Trophoblast cell (in vitro differentiated cells and primary cell): ENCODE results near the gene CCDC92.

Source experiments
- DNase-seq, 2 donors: peaks; one replicate each; pipeline ENCODE4 v3.0.0-alpha.2; 2016
- H2AFZ ChIP-seq: 2 replicates; pipeline ENCODE4 v1.6.1; 2013; ENCODE audit warnings: low read length, moderate library complexity, mild to moderate bottlenecking; ENCODE audit not compliant: insufficient read depth, poor library complexity
- H2AK5ac ChIP-seq: 2 replicates; pipeline ENCODE4 v1.6.1; 2013; ENCODE audit warnings: mild to moderate bottlenecking, low read length
- H2BK120ac ChIP-seq: 2 replicates; pipeline ENCODE4 v1.6.1; 2013; ENCODE audit warnings: low read length, mild to moderate bottlenecking, moderate library complexity; ENCODE audit not compliant: insufficient read depth, poor library complexity
- H2BK12ac ChIP-seq: 2 replicates; pipeline ENCODE4 v1.6.1; 2013; ENCODE audit warnings: mild to moderate bottlenecking, low read length, moderate library complexity
- H2BK5ac ChIP-seq: 2 replicates; pipeline ENCODE4 v1.6.1; 2013; ENCODE audit warnings: low read length, low read depth, moderate library complexity, mild to moderate bottlenecking; ENCODE audit not compliant: poor library complexity
- H3K14ac ChIP-seq: 2 replicates; pipeline ENCODE4 v1.6.1; 2013; ENCODE audit warnings: mild to moderate bottlenecking, low read length
- H3K18ac ChIP-seq: 2 replicates; pipeline ENCODE4 v1.6.1; 2013; ENCODE audit warnings: mild to moderate bottlenecking, low read length
- H3K23ac ChIP-seq: 2 replicates; pipeline ENCODE4 v1.6.1; 2013; ENCODE audit warnings: low read length
- H3K27ac ChIP-seq: 2 replicates; pipeline ENCODE4 v1.5.1; 2013; ENCODE audit warnings: low read depth, mild to moderate bottlenecking, inconsistent platforms, low read length, moderate library complexity
- H3K27me3 ChIP-seq: 2 replicates; pipeline ENCODE4 v1.6.1; 2013; ENCODE audit warnings: inconsistent platforms, mild to moderate bottlenecking, low read length, moderate library complexity; ENCODE audit not compliant: insufficient read depth
- H3K36me3 ChIP-seq, 2 experiments: 1 replicate in 1 of 2; 2 replicates in 1 of 2; pipeline ENCODE4 v1.6.1; 2013; ENCODE audit warnings: low read length in 2 of 2, mild to moderate bottlenecking in 2 of 2, moderate library complexity in 1 of 2; ENCODE audit not compliant: insufficient read depth in 2 of 2, control insufficient read depth in 1 of 2
- H3K4ac ChIP-seq: 2 replicates; pipeline ENCODE4 v1.6.1; 2013; ENCODE audit warnings: low read depth, mild to moderate bottlenecking, low read length, moderate library complexity
- H3K4me1 ChIP-seq, 2 experiments: 1 replicate in 1 of 2; 2 replicates in 1 of 2; pipeline ENCODE4 v1.6.1; 2013; ENCODE audit warnings: low read length in 2 of 2, mild to moderate bottlenecking in 2 of 2, moderate library complexity in 1 of 2; ENCODE audit not compliant: insufficient read depth in 2 of 2, control insufficient read depth in 1 of 2
- H3K4me2 ChIP-seq: 2 replicates; pipeline ENCODE4 v1.6.1; 2013; ENCODE audit warnings: inconsistent platforms, mild to moderate bottlenecking, low read length, moderate library complexity
- H3K4me3 ChIP-seq: 2 replicates; pipeline ENCODE4 v1.5.1; 2013; ENCODE audit warnings: mild to moderate bottlenecking, low read depth, low read length, inconsistent platforms
- H3K79me1 ChIP-seq: one replicate; pipeline ENCODE4 v1.6.1; 2013; ENCODE audit warnings: low read length
- H3K79me2 ChIP-seq: 2 replicates; pipeline ENCODE4 v1.6.1; 2013; ENCODE audit warnings: low read length, mild to moderate bottlenecking; ENCODE audit not compliant: control insufficient read depth, insufficient read depth, poor library complexity
- H3K9ac ChIP-seq: 2 replicates; pipeline ENCODE4 v1.6.1; 2013; ENCODE audit warnings: mild to moderate bottlenecking, low read length
- H3K9me3 ChIP-seq: 2 replicates; pipeline ENCODE4 v1.6.1; 2013; ENCODE audit warnings: low read depth, mild to moderate bottlenecking, control low read depth, inconsistent platforms, low read length; ENCODE audit not compliant: insufficient read depth
- H4K12ac ChIP-seq: 2 replicates; pipeline ENCODE4 v1.6.1; 2013; ENCODE audit warnings: low read depth, mild to moderate bottlenecking, low read length, moderate library complexity
- H4K8ac ChIP-seq: 2 replicates; pipeline ENCODE4 v1.6.1; 2013; ENCODE audit warnings: low read depth, mild to moderate bottlenecking, low read length, moderate library complexity
- H4K91ac ChIP-seq: one replicate; pipeline ENCODE4 v1.6.1; 2013; ENCODE audit warnings: low read depth, mild to moderate bottlenecking, low read length, moderate library complexity
- WGBS: extraction: QIAGEN DNeasy Blood & Tissue Kit; methylation state at CpG from one replicate; pipeline ENCODE4 v1.1.7; 2013; ENCODE audit warnings: missing lambda C conversion rate; ENCODE audit not compliant: insufficient read length, insufficient coverage; ENCODE audit errors: extremely low coverage; 5-methylcytosine and 5-hydroxymethylcytosine counted together

Gene CCDC92

GRCh38 chr12:123939716-123940626 is 32.7 kb downstream of the CCDC92 start:
- Histone ChIP-seq H3K4me2 (no peak overlapping the region), H3K23ac (no peak overlapping the region), H3K4ac (no peak overlapping the region), H3K4me1 (peaks cover 4 to 7% of the 10 kb centered on the region in 2 experiments), H3K27ac (no peak overlapping the region), H2BK12ac (no peak overlapping the region), H3K36me3 (peaks cover 56 to 68% of the 10 kb centered on the region in 2 experiments), H2AK5ac (no peak overlapping the region), H4K12ac (no peak overlapping the region), H4K91ac (no peak overlapping the region), H3K79me2 (no peaks in the 10 kb centered on the region), H3K4me3 (no peak overlapping the region), H4K8ac (no peak overlapping the region), H3K79me1 (no peaks in the 10 kb centered on the region), H2BK5ac (no peak overlapping the region), H2BK120ac (no peak overlapping the region), H3K18ac (no peak overlapping the region), H3K9ac (no peak overlapping the region), H3K14ac (no peak overlapping the region), H3K9me3 (peaks cover 15% of the 10 kb centered on the region), H3K27me3 (no peaks in the 10 kb centered on the region), H2AFZ (no peak overlapping the region)
- no peak for DNase-seq
- no CpG with 5 or more reads among the region's 16 CpGs for WGBS

GRCh38 chr12:123938679-123939480 is 33.8 kb downstream of the CCDC92 start:
- H2BK120ac ChIP-seq, result no peak overlapping the region
- H3K27ac ChIP-seq, result no peak overlapping the region
- H3K4me3 ChIP-seq, result no peak overlapping the region
- H3K27me3 ChIP-seq, result no peaks in the 10 kb centered on the region
- H3K18ac ChIP-seq, result no peak overlapping the region
- no peak overlapping the region for H2BK5ac ChIP-seq
- peaks cover 4 to 7% of the 10 kb centered on the region in 2 experiments for H3K4me1 ChIP-seq
- no peaks in the 10 kb centered on the region for H3K79me2 ChIP-seq
- H3K23ac ChIP-seq, result no peak overlapping the region
- H4K12ac ChIP-seq, result no peak overlapping the region
- no peak for DNase-seq
- no peak overlapping the region for H2AFZ ChIP-seq
- H4K8ac ChIP-seq, result no peak overlapping the region
- no peak overlapping the region for H3K9ac ChIP-seq
- no peak overlapping the region for H2AK5ac ChIP-seq
- H3K9me3 ChIP-seq, result peaks cover 15% of the 10 kb centered on the region
- no peak overlapping the region for H3K4ac ChIP-seq
- H3K36me3 ChIP-seq, result peaks cover 58 to 67% of the 10 kb centered on the region in 2 experiments
- no peak overlapping the region for H2BK12ac ChIP-seq
- H3K4me2 ChIP-seq, result no peak overlapping the region
- WGBS, result no CpG with 5 or more reads among the region's 16 CpGs
- H4K91ac ChIP-seq, result no peak overlapping the region
- H3K79me1 ChIP-seq, result no peaks in the 10 kb centered on the region
- no peak overlapping the region for H3K14ac ChIP-seq

GRCh38 chr12:123937707-123938591 is 34.7 kb downstream of the CCDC92 start:
- H2AFZ ChIP-seq, result no peak overlapping the region
- H2AK5ac ChIP-seq, result no peak overlapping the region
- DNase-seq, result no peak
- H3K27ac ChIP-seq, result no peak overlapping the region
- peaks cover 50 to 58% of the 10 kb centered on the region in 2 experiments for H3K36me3 ChIP-seq
- H2BK12ac ChIP-seq, result no peak overlapping the region
- no peak overlapping the region for H4K8ac ChIP-seq
- no peaks in the 10 kb centered on the region for H3K79me2 ChIP-seq
- H4K91ac ChIP-seq, result no peak overlapping the region
- H3K4me2 ChIP-seq, result no peak overlapping the region
- H3K4me1 ChIP-seq, result peaks cover 4 to 7% of the 10 kb centered on the region in 2 experiments
- peaks cover 10% of the 10 kb centered on the region for H3K9me3 ChIP-seq
- no peak overlapping the region for H3K4ac ChIP-seq
- H3K27me3 ChIP-seq, result no peaks in the 10 kb centered on the region
- H3K9ac ChIP-seq, result no peak overlapping the region
- H4K12ac ChIP-seq, result no peak overlapping the region
- no peak overlapping the region for H3K23ac ChIP-seq
- no peak overlapping the region for H3K14ac ChIP-seq
- H3K18ac ChIP-seq, result no peak overlapping the region
- no peak overlapping the region for H2BK5ac ChIP-seq
- H3K79me1 ChIP-seq, result no peaks in the 10 kb centered on the region
- H3K4me3 ChIP-seq, result no peak overlapping the region
- H2BK120ac ChIP-seq, result no peak overlapping the region
- no CpG with 5 or more reads among the region's 16 CpGs for WGBS
